Activated naive CD4-positive, alpha-beta T cell (primary cell): Measurements from ENCODE around the gene ARHGAP8.

ENCODE experiments used
- DNase-seq, 4 experiments: peaks; one replicate each; lab custom pipeline; 2025; lab: John Stamatoyannopoulos, UW

Gene ARHGAP8

DNA sequence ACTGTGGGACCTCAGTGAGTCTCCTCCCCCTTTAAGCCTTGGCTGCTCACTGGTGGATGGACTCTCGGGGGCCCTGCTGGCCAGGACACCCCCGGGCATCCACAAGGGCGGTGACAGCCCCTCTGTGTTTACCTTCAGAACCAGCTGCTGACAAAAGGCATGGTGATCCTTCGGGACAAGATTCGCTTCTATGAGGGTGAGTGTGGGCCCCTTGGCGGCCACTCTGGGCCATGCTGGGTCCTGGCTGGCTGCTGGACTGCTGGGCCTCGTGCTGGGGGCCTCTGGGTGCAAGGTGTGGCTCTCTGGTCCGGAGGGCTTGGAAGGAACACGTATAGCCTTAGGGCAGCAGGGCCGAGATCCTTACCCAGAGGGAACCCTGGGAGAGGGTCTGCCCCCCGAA lies 25.9 kb upstream of the ARHGAP8 start:
- no peak for DNase-seq

DNA sequence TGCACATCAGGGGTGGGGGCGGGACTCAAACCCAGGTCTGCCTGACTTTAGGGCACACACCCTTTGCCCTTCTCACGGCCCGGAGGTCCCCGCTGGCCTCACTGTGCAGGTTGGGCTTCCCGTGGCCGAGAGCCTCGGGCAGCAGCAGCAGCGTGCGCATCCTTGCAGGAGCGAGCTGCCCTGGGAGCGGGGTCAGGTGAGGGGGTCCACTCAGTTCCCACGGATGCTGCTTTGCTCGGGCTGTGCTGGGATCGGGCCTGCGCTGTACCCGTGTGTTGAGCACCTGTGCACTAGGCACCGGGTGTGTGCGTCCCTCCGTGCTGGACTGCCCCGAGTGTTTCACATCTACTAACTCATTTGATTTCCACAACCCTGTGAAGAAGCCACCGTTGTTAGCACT lies 25.2 kb upstream of the ARHGAP8 start:
- no peak for DNase-seq

DNA sequence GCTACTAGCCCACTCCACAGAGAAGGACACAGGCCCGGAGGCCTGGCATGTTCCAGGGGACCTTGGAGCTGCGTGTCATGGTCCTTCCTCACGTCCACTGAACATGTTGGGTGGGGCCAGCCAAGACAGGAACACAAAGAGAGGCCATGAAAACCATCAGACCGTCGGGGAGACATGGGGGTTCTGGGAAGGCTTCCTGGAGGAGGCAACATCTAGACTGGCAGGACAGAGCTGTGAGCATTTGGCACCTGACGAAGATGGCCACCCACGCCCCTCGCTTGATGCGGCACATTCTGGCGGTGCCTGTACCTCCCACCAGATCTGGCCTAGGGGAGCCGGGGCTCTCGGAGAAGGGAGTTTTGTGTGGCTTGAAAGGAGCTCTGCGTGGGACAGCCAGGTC lies 24.7 kb upstream of the ARHGAP8 start:
- no peak for DNase-seq

DNA sequence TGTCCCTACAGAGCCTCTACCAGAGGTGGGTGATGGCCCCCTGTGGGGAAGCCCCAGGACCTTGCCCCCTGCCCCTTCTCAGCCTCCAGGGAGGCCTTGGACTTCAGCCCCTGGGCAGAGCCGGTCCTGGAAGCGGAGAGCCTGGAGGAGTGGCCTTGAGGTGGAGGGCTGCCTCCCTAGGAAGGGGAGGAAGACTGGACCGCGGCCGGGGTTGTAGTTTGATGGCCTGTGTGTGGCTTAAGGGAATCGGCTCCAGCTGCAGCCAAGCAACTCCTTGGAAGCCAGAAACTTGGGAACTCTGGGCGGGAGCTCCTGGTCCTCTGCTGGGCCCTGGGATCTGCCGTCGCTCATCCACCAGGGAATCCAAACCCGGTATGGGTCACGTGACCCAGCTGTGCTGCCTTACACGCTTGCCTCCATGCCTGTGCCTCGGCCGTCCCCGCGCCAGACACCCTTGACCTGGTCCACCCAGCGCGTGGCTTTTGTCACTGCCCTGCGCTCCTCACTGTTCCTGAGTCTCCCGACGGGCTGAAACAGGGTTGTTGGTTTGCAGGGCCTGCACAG lies 23.5 kb upstream of the ARHGAP8 start:
- DNase-seq = no peak

DNA sequence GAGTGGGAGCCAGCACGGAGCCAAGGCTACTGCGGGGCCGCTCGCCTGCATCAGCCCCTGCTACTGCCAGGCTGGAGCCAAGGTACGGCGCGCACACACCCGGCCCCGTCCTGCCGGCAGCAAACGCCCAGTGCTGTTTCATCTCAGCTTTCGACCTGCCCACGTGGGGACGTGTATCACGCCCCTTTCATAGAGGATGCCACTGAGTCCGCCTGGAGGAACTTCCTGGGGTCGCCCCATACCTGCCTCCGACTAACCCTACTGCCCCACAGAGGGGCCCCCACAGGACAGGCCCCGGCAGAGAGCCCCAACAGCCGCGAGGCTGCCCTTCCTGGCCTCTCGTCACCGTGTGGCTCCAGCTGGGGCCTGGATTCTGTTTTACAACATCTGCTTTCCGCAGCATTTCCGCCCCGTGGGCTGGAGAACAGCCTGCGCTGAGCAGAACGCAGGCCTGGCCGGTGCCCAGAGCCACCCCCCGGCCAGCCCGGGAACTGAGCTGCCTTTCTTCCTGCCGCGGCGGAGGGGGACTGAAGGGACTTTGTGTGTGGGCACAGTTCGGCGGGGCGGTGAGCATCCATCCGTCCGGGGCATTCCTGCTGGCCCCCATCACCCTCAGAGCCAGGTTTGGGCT lies 22.9 kb upstream of the ARHGAP8 start:
- DNase-seq = no peak

DNA sequence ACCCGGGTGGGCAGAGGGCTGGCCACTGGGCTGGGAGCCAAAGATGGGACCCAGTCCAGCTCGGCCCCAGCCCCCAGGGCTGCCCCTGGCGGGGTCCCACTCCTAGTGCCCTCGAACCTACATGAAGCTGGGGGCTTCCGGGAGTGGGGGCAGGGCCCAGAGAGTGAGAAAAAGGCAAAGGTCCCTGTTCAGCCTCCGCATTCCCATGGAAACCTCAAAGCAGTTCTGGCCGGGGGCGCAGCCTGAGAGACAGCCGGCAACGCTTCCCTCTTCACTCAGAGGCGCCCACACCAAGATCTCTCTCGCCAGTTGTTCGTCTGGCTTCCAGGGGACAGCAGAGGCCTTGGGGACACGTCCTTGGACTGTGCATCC lies 22.4 kb upstream of the ARHGAP8 start:
- DNase-seq = no peak

DNA sequence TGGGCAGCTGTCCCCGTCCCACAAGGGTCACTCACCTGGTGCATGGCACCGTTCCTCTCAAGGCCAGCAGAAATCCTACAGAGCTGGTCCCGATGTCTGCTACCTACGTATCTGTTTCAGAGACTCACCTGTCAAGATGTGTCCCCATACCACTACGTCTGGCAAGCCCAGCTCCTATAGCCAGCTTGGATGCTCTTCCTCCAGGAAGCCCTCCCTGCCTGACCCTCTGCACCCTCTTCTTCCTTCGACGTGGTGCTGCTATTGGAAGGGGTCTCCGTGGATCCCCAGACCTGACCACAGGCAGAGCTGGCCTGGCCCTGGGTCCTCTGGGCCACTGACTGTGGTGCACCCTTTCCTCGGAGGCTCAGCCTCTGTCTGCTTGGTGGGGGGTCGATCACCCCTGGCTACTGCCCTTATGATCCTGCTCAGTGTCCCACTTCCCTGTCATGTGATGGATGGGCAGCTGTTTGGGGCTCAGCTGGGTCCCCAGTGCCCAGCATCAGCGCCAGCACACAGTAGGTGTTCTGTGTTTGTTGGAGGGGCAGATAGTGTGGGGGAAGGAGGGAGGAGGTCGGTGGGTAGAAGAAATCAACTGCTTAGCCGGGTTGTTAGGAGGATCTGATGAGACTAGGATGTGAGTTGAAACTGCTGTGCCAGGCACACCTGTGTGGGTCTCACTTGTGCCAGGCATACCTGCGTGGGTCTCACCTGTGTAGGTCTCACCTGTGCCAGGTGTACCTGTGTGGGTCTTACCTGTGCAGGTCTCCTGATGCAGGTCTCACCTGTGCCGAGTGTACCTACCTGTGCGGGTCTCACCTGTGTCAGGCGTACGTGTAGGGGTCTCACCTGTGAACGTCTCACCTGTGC lies 21.7 kb upstream of the ARHGAP8 start:
- no peak for DNase-seq

DNA sequence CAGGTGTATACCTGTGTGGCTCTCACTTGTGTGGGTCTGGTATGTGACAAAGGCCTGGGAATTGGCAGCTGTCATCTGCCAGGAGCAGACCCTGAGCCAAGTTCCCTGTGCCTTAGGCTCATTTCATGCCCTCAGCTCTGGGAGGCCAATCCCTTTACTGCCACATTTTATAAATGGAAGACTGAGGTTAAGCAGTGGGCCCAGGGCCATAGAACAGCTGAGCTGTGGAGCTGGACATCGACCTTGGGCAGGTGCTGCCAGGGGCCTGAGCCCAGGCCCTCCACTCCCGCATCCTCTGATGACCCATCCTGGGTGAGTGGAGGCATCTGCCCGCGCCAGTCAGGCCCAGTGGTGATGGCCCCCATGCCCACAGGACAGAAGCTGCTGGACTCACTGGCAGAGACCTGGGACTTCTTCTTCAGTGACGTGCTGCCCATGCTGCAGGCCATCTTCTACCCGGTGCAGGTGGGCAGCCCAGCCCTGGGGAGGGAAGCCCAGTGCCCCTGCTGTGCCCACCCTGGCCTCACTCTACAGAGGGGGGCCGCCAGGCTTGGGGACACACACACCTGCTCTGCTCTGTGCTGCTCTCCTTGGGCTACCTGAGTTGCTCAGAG lies 20.9 kb upstream of the ARHGAP8 start:
- no peak for DNase-seq

DNA sequence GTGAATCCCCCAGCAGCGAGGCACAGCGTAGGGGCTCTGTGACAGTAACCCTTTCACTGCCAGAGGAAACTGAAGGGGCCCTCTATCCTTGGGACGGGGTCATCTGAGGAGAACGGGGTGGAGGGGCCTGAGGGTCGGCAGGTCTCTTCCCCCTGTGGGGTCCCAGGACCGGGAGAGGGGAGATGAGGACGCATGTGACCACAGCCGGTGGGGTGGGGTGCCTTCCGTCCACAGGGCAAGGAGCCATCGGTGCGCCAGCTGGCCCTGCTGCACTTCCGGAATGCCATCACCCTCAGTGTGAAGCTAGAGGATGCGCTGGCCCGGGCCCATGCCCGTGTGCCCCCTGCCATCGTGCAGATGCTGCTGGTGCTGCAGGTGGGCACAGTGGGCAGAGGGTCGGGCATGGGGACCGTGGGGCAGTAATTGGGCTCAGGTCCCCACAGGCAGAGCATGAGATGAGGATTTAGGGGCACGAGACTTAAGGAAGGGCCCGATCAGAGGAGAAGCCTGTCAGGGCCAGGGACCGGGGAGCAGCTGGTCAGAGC lies 20.3 kb upstream of the ARHGAP8 start:
- no peak for DNase-seq

DNA sequence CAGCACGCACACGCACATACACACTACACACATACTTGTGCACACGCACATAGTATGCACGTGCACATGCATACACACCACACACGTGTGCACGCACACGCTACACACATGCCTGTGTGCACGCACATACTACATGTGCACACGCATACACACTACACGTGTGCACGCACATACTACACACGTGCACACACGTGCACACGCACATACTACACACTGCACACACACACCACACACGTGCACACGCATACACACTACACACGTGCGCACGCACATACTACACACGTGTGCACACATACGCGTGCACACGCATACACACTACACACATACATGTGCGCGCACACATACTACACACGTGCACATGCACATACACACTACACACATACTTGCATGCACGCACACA lies 19.7 kb upstream of the ARHGAP8 start:
- DNase-seq = no peak

DNA sequence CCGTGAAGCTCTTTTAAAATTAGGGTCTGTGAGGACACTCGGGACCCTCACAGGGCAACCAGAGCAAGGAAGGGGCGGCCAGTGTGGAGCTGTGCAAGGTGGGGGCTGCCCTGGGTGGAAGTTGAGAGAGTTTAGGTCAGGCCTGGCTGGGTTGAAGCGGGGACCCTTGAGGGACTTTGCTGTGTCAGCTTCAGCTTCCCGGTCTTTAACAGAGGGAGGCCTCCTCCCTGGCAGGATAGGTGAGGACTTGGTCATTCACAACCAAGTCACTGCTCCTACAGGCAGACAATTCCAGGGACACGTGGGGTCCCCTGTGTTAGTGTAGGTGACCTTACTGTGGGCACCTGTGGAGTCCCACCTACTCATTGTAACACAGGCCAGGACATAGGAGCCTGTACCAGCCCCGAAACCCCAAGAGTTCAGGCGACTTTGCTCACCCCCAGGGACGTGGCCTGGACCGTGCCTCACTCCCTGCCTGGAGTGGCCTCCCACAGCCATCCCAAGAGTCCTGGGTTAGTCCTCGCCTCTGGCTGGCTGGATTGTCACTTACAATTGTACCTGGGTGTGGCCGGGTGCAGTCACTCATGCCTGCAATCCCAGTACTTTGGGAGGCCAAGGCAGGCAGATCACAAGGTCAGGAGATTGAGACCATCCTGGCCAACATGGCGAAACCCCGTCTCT lies 18.8 kb upstream of the ARHGAP8 start:
- no peak for DNase-seq

DNA sequence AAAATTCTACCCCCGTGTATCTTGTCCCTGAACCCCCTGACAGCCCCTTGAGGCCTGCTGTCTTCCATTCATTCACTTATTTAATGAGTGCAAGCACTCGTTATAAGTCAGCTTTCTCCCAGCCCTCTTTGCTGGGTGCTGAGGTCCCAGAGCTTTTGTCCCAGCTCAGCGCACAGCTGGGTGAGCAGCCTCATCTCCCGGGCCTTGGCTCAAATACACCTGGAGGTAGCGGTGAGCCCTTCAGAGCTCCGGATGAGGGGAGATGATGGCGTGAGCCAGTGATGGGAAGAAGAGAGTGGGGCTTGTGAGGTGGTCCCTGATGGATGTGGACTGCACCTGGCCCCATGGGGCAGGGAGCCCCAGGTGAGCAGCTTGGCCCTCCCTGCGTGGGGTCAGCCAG lies 18.1 kb upstream of the ARHGAP8 start:
- DNase-seq = no peak

DNA sequence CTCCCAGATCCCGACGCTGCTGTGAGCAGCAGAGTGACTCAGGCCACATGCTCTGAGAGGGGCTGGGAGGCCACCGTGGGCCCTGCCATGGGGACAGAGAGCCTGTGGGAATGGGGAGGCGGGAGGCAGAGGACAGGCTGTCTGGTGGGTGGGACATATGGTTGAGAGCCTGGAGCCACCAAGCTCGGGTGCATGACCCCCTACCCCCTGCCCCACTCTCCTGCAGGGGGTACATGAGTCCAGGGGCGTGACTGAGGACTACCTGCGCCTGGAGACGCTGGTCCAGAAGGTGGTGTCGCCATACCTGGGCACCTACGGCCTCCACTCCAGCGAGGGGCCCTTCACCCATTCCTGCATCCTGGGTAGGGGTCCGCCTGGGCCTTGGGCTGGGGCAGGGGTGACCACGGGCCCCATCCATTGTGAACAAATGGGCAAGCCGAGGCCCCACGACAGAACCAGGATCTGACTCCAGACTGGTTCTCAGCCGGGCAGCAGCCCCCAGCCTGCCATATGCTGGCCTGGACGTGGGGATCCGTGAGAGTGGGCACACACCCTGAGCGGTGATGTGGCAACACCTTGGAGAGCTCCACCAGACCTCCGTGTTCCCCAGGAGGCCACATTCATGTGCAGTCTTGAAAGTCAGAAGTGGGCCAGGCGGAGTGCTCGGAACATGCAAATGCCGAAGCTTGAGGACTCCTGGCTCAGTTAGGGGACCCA lies 17.4 kb upstream of the ARHGAP8 start:
- DNase-seq = no peak

DNA sequence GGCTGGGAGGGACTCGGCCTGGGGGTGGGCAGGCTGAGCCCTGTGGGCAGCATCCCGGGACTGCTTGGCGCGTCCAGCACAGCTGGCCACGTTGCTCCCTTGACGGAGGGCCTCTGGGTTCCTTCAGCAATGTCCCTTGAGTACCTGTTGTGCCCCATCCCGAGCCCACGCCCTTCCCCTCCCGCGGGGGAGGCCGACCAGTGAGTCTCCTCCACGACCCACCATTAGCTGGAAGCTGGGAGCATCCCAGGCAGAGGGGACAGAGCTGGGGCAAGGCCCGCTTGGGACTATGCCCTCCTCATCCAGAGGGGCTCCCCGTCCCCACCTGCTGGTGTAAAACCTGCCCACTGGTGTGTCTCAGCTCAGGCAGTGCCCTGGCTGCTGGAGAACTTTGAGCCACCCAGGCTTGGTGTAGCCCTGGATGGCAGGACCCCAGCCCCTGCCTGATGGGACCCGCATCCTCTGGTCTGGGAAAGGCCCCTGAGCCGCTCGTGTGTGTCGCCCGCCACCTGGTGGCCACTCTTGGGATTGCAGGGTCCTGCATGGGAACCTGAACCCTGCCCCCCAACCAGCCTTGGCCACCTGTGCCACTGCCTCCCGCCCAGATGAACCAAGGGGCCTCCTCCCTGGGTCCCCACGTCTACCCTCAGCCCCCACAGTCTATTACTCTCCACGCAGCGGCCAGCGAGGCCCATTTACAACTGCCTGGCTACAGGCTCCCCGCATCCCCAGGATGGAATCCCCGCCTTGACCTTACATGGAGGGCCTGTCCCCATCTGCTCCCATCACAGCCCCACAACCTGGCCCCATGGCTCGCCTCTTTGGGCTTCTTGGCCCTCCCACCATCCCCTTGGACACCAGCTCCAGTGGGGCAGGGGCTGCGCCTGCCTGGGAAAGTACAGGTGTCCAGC lies 16.6 kb upstream of the ARHGAP8 start:
- peak; percentile 77 to 91 (median 83) for DNase-seq

DNA sequence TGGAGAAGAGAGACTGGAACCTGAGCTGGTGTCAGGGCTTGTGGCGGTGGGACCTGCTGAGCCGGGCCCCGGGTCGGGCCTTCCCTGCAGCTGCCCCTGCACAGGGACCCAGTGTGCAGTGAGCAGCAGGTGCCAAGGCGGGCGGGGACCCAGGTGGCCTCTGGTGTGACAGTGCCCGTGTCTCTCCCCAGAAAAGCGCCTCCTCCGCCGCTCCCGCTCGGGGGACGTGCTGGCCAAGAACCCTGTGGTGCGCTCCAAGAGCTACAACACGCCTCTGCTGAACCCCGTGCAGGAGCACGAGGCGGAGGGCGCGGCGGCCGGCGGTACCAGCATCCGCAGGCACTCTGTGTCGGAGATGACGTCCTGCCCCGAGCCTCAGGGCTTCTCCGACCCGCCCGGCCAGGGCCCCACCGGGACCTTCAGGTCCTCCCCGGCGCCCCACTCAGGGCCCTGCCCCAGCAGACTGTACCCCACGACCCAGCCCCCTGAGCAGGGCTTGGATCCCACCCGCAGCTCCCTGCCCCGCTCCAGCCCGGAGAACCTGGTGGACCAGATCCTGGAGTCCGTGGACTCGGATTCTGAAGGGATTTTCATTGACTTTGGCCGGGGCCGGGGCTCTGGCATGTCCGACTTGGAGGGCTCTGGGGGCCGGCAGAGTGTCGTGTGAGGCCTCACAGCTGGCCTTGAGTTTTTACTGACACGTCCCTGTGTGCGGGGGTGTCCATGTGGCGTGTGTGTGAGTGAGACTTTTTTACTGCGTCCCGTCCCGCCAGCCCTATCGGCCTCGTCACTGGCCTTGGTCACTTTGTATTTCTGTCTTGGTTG lies 15.6 kb upstream of the ARHGAP8 start:
- DNase-seq = no peak

DNA sequence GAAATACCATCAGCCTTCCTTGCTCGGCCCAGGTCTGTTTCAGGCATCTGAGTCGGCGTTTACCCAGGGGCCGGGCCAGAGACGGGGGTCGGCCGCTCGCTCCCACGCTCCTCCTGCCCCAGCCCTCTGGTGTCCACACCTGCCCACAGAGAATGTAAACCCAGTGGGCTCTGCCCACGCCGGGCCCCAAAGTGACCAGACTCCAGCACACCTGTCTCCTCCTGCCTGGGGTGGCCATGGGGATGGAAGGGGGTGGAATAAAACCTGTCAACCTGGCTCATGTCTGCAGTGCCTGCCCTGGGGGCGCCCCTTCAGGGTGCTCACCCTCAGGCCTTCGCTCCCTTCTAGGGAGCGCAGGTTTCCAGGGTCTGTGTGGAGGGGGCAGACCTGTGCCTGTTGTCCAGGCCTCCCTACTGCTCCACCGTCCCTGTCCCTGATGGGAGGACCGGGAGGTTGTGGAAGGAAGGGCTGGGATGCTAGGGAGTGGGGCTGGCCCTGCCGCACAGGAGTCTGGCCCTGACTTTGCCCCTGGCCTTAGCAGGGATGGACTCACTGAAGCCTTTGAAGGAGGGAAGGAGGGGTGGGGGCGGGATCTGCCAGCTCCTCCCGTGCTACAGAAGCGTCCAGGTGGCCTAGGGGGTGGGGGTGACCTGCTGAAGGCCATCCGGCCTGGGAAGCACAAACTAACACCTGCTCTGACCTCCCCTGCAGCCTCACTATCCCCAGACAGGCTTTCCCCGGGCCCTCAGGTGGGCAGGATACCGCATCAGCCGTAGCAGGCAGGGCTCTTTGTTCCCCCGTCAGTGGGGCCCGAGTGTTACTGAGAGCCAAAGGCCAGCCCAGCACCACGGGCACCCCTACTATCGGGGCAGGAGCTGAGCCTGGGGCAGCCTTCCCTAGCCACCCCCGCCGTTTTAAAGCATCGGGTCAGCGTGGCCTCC lies 14.7 kb upstream of the ARHGAP8 start:
- no peak for DNase-seq

DNA sequence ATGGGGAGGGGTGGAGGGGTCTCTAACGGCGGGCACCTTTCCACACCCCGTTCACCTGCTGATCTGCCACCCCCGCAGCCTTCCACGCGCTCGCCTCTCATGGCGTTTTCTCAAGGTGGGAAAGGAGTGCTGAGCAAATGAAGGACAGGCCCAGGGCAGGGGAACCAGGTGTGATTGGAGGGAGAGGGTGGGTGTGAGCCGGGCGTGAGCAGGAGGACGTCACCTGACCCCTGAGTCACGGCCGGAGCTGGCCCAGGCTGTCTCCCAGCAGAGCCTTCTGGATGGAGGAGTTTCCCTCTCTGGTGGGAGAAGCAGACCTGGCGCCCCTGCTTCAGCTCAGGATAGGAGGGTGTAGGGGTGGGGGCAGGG lies 14.0 kb upstream of the ARHGAP8 start:
- no peak for DNase-seq

DNA sequence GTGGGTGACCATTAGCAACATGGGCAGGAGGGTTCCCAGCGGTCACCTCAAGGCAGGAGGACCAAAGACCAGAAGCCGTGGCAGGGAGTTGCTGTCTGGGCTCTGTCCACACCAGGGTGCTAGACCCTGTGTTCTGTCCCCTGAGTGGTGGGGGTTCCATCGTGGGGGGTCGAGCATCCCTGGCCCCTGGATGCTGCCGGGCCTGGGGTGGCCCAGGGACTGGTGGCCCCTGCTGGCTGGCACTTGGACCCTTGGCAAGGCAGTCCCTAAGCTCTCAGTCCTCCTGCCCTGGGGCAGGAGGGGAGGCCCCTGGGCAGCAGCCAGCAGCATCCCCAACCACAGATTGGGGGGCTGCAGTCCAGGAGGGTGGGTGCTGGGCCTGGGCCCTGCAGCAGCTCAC lies 13.4 kb upstream of the ARHGAP8 start:
- DNase-seq = no peak
